CD4-positive, alpha-beta memory T cell (primary cell): ENCODE results near the gene CTNND2. TPM values are rescaled to one million over a fixed set of nuclear protein-coding genes. Genes with fewer than 3 reads are reported as not detected.

Source experiments
- CTCF ChIA-PET: fragments of 350-600 bp; sonication (Branson Sonifier 250); formaldehyde crosslinking; loops from one replicate; lab custom pipeline; 2021; ENCODE audit warnings: inconsistent platforms; ENCODE audit not compliant: partially characterized antibody; lab: Charles Lee
- POLR2A ChIA-PET: fragments of 350-600 bp; sonication (Branson Sonifier 250); formaldehyde crosslinking; loops from one replicate; lab custom pipeline; 2021; ENCODE audit not compliant: partially characterized antibody; lab: Charles Lee
- DNase-seq, 5 donors: peaks; one replicate each; pipeline versions ENCODE4 v3.0.0 to v3.0.0-alpha.2; 2020 to 2022; ENCODE audit warnings: mixed read lengths in 1 of 5
- H3K27ac ChIP-seq: one replicate; pipeline ENCODE4 v1.7.0; 2013; ENCODE audit warnings: low read depth, low read length
- H3K27me3 ChIP-seq: 2 replicates; pipeline ENCODE4 v1.7.0; 2013; ENCODE audit warnings: mild to moderate bottlenecking, low read length, moderate library complexity; ENCODE audit not compliant: insufficient read depth
- H3K36me3 ChIP-seq: 2 replicates; pipeline ENCODE4 v1.7.0; 2013; ENCODE audit warnings: mild to moderate bottlenecking, low read length, moderate library complexity; ENCODE audit not compliant: insufficient read depth
- H3K4me1 ChIP-seq: 2 replicates; pipeline ENCODE4 v1.7.0; 2013; ENCODE audit warnings: mild to moderate bottlenecking, low read length, moderate library complexity; ENCODE audit not compliant: insufficient read depth
- H3K4me3 ChIP-seq, 2 donors: one replicate each; pipeline ENCODE4 v1.7.0; 2013; ENCODE audit warnings: low read length in 2 of 2, mild to moderate bottlenecking in 1 of 2
- H3K9me3 ChIP-seq, 2 donors: one replicate each; pipeline ENCODE4 v1.7.0; 2013; ENCODE audit warnings: low read length in 2 of 2, control low read depth in 1 of 2; ENCODE audit not compliant: control insufficient read depth in 1 of 2
- H3K27ac Mint-ChIP-seq, 7 donors: one replicate each; pipeline ENCODE4 v1.8.0; 2020 to 2021; ENCODE audit warnings: mixed read lengths in 7 of 7, mild to moderate bottlenecking in 6 of 7, inconsistent platforms in 3 of 7, moderate library complexity in 3 of 7
- H3K27me3 Mint-ChIP-seq, 2 donors: one replicate each; pipeline ENCODE4 v1.8.0; 2020 to 2021; ENCODE audit warnings: mixed read lengths in 2 of 2
- H3K36me3 Mint-ChIP-seq, 2 donors: one replicate each; pipeline ENCODE4 v1.8.0; 2020 to 2021; ENCODE audit warnings: mixed read lengths in 2 of 2, inconsistent platforms in 1 of 2, mild to moderate bottlenecking in 1 of 2
- H3K4me1 Mint-ChIP-seq, 4 donors: one replicate each; pipeline ENCODE4 v1.8.0; 2020 to 2021; ENCODE audit warnings: mixed read lengths in 4 of 4, mild to moderate bottlenecking in 1 of 4
- H3K4me3 Mint-ChIP-seq, 8 donors: one replicate each; pipeline ENCODE4 v1.8.0; 2020 to 2021; ENCODE audit warnings: mixed read lengths in 8 of 8, mild to moderate bottlenecking in 7 of 8, moderate library complexity in 6 of 8, inconsistent platforms in 3 of 8
- H3K9me3 Mint-ChIP-seq, 8 donors: one replicate each; pipeline ENCODE4 v1.8.0; 2020 to 2021; ENCODE audit warnings: mixed read lengths in 8 of 8, mild to moderate bottlenecking in 5 of 8, inconsistent platforms in 3 of 8, moderate library complexity in 1 of 8
- intact Hi-C: fragments of 100-400 bp; cut with micrococcal nuclease; formaldehyde crosslinking; loops from one replicate; pipeline ENCODE4 v1.15.1; 2023
- polyA plus RNA-seq, 2 donors: library from polyadenylated mRNA; unstranded; fragments of 300-500 nt; fragmentation: Illumina TruSeq; gene quantifications; one replicate each; pipeline ENCODE4 v1.2.3, GENCODE V29; 2021
- total RNA-seq, 2 experiments: library from RNA; stranded (reverse); gene quantifications; one replicate each; pipeline ENCODE4 v1.2.3, GENCODE V29; 2021

CTNND2 gene
- total and polyA plus RNA-seq, 4 experiments from 2014 or later, result 0.65 TPM; not detected in 3

DNA sequence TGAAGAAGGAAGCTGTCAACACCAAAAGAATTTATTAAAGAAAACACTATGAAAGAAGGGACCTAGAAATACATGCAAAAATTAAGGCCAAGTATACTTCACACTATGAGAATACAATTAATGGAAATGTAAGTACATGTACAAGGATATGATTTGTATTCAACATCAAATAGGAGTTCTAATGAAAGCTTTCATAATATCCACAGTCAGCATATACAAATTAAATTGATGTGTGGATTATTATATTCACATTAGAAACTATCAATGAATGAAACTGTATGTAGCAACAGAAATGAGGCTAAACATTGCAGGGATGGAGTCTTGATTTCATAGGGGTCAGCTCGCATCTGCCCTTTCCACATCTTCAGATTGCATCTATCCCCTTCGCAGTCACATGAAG lies 401.5 kb downstream of the CTNND2 start:
- Mint-ChIP-seq H3K4me1 (no peaks in the 10 kb centered on the region), H3K4me3 (no peak overlapping the region), H3K27ac (no peak overlapping the region)

DNA sequence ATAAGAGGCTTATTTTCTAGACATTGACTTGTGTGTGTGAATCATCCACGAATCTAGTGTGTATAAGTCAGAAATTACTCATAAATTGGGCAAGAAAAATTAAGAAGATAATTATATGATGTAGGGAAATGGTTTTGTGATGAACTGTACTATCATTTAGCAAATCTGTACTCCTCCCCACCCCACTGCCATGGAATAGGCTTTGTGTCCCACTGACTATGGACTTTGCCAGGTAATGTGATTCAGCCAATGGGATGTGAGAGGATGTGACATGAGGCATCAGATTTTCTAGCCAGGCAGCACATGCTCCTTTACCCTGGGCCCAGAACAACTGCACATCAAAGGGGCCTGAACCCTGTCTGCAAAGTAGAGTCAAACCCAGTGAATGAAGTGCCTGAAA lies 406.6 kb downstream of the CTNND2 start:
- Histone ChIP-seq H3K27me3 (no peaks in the 10 kb centered on the region), H3K4me3 (no peak overlapping the region), H3K36me3 (no peaks in the 10 kb centered on the region), H3K9me3 (no peaks in the 10 kb centered on the region), H3K27ac (no peak overlapping the region), H3K4me1 (no peaks in the 10 kb centered on the region)
- H3K9me3 Mint-ChIP-seq, result peaks cover 0 to 2% (median 0%) of the 10 kb centered on the region in 8 donors
- H3K27me3 Mint-ChIP-seq, result no peaks in the 10 kb centered on the region
- ChIA-PET CTCF (no interaction called here), POLR2A (no interaction called here)
- H3K4me1 Mint-ChIP-seq, result no peaks in the 10 kb centered on the region
- intact Hi-C loops, result loop anchor here (10.0 kb wide), 1 partner anchor 633 kb away; no protein-coding TSS in a partner anchor
- no peak for DNase-seq
- no peaks in the 10 kb centered on the region for H3K36me3 Mint-ChIP-seq
- no peak overlapping the region for H3K4me3 Mint-ChIP-seq
- H3K27ac Mint-ChIP-seq, result no peak overlapping the region

More for the DNA sequence above, 401.5 kb downstream of the CTNND2 start:
- H3K27ac ChIP-seq, result no peak overlapping the region
- Mint-ChIP-seq H3K9me3 (peaks cover 0 to 2% (median 0%) of the 10 kb centered on the region in 8 donors), H3K36me3 (no peaks in the 10 kb centered on the region), H3K27me3 (no peaks in the 10 kb centered on the region)
- no peaks in the 10 kb centered on the region for H3K27me3 ChIP-seq
- ChIA-PET POLR2A (no interaction called here), CTCF (no interaction called here)
- H3K4me3 ChIP-seq, result no peak overlapping the region
- DNase-seq, result no peak
- no peaks in the 10 kb centered on the region for H3K36me3 ChIP-seq
- H3K9me3 ChIP-seq, result no peaks in the 10 kb centered on the region
- no peaks in the 10 kb centered on the region for H3K4me1 ChIP-seq
- intact Hi-C loops, result no loop called here

- no peak overlapping the region for H3K27ac ChIP-seq
- Mint-ChIP-seq H3K4me3 (no peak overlapping the region), H3K36me3 (no peaks in the 10 kb centered on the region), H3K27me3 (no peaks in the 10 kb centered on the region), H3K27ac (no peak overlapping the region), H3K4me1 (no peaks in the 10 kb centered on the region), H3K9me3 (no peaks in the 10 kb centered on the region)
- H3K9me3 ChIP-seq, result no peaks in the 10 kb centered on the region
- no peaks in the 10 kb centered on the region for H3K27me3 ChIP-seq
- H3K4me1 ChIP-seq, result no peaks in the 10 kb centered on the region
- no peak for DNase-seq
- CTCF ChIA-PET, result no interaction called here
- H3K36me3 ChIP-seq, result no peaks in the 10 kb centered on the region
- POLR2A ChIA-PET, result no interaction called here
- intact Hi-C loops, result loop anchor here (10.0 kb wide), 1 partner anchor 631 kb away; no protein-coding TSS in a partner anchor
- no peak overlapping the region for H3K4me3 ChIP-seq
Measured at GRCh38 chr5:11496137-11496719, 408.0 kb downstream of the CTNND2 start.

- Mint-ChIP-seq H3K9me3 (no peaks in the 10 kb centered on the region), H3K4me1 (no peaks in the 10 kb centered on the region), H3K27ac (no peak overlapping the region), H3K36me3 (no peaks in the 10 kb centered on the region), H3K4me3 (no peak overlapping the region), H3K27me3 (no peaks in the 10 kb centered on the region)
- Histone ChIP-seq H3K27me3 (no peaks in the 10 kb centered on the region), H3K36me3 (no peaks in the 10 kb centered on the region), H3K9me3 (no peaks in the 10 kb centered on the region), H3K27ac (no peak overlapping the region), H3K4me1 (no peaks in the 10 kb centered on the region), H3K4me3 (no peak overlapping the region)
- ChIA-PET POLR2A (no interaction called here), CTCF (no interaction called here)
- no peak for DNase-seq
- intact Hi-C loops, result loop anchor here (5.0 to 10.0 kb wide), 2 partner anchors 507 to 630 kb away; no protein-coding TSS in a partner anchor
Measured at GRCh38 chr5:11494340-11494739, 409.9 kb downstream of the CTNND2 start.

DNA sequence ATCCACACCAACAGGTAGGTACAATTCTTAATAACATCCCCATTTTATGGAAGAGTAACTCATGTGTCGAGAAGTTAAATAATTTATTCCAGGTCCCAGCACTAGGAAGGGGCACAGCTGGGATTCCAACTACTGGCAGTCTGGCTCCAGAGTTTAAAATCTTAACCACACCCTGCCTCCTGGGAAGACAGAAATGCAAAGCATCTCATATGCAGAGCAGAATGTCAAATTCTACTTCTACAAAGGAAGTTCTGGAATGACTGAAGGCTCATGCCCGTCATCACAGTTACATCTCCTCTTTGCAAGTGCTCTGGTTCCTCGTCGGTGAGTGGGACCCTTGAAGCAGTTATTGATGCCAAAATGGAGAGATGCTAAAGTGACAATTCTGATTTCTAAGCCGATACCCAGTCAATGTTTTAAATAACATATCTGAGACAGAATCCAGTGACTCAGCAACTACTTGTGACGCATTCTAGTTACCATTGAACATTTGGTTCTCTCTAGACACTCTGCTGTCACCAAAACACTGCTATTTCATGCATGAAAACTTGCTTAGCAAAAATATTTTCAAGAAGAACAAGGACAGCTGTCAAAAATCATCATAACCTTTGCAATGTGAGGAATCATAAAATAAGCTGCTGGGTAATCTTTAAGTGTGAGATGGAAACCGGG lies 412.7 kb downstream of the CTNND2 start:
- Mint-ChIP-seq H3K36me3 (no peaks in the 10 kb centered on the region), H3K27me3 (no peaks in the 10 kb centered on the region), H3K4me3 (no peak overlapping the region), H3K9me3 (no peaks in the 10 kb centered on the region), H3K27ac (no peak overlapping the region), H3K4me1 (no peaks in the 10 kb centered on the region)
- intact Hi-C loops, result loop anchor here (5.0 to 10.0 kb wide), 2 partner anchors 504 to 627 kb away; no protein-coding TSS in a partner anchor
- Histone ChIP-seq H3K36me3 (no peaks in the 10 kb centered on the region), H3K27me3 (no peaks in the 10 kb centered on the region), H3K4me3 (no peak overlapping the region), H3K4me1 (no peaks in the 10 kb centered on the region), H3K9me3 (no peaks in the 10 kb centered on the region), H3K27ac (no peak overlapping the region)
- ChIA-PET CTCF (no interaction called here), POLR2A (no interaction called here)
- no peak for DNase-seq

DNA sequence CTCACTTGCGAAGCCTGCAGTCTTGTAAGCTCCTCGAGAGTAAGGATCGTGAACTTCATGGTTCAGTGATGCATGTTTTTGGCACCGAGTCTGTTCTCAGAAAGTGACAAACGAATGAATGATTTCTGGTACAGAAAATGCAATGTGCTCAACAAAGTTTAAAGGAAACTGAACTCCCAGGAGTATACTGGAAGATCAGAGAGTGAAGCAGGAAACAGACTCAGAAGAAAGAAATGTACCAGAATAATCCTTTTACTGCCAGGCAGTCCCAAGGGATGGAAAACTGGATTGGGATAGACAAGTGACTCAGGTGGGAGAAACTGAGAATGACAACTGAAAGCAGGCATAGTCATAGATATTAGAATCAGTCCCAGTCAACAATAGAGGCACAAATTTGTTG lies 420.6 kb downstream of the CTNND2 start:
- intact Hi-C loops, result no loop called here
- peaks cover 0 to 7% of the 10 kb centered on the region in 2 donors for H3K27me3 Mint-ChIP-seq
- Histone ChIP-seq H3K4me1 (no peaks in the 10 kb centered on the region), H3K27ac (no peak overlapping the region), H3K4me3 (no peak overlapping the region), H3K36me3 (no peaks in the 10 kb centered on the region), H3K9me3 (no peaks in the 10 kb centered on the region), H3K27me3 (no peaks in the 10 kb centered on the region)
- no peak overlapping the region for H3K4me3 Mint-ChIP-seq
- no peak overlapping the region for H3K27ac Mint-ChIP-seq
- CTCF ChIA-PET, result no interaction called here
- H3K9me3 Mint-ChIP-seq, result peaks cover 0 to 7% (median 0%) of the 10 kb centered on the region in 8 donors
- no peaks in the 10 kb centered on the region for H3K4me1 Mint-ChIP-seq
- no peaks in the 10 kb centered on the region for H3K36me3 Mint-ChIP-seq
- POLR2A ChIA-PET, result no interaction called here
- DNase-seq, result no peak

GRCh38 chr5:11482011-11482410 lies 422.2 kb downstream of the CTNND2 start:
- intact Hi-C loops, result no loop called here
- peaks cover 0 to 7% of the 10 kb centered on the region in 2 donors for H3K27me3 Mint-ChIP-seq
- no peaks in the 10 kb centered on the region for H3K36me3 Mint-ChIP-seq
- no peak overlapping the region for H3K27ac Mint-ChIP-seq
- H3K9me3 ChIP-seq, result no peaks in the 10 kb centered on the region
- H3K4me1 Mint-ChIP-seq, result no peaks in the 10 kb centered on the region
- no peak overlapping the region for H3K4me3 ChIP-seq
- H3K36me3 ChIP-seq, result no peaks in the 10 kb centered on the region
- no peak overlapping the region for H3K4me3 Mint-ChIP-seq
- no peak for DNase-seq
- peaks cover 0 to 7% (median 0%) of the 10 kb centered on the region in 8 donors for H3K9me3 Mint-ChIP-seq
- H3K4me1 ChIP-seq, result no peaks in the 10 kb centered on the region
- CTCF ChIA-PET, result interaction anchor here (0.6 kb wide), 1 partner anchor 41 kb away, joined by 3 read pairs; no protein-coding TSS in a partner anchor
- no peak overlapping the region for H3K27ac ChIP-seq
- POLR2A ChIA-PET, result no interaction called here
- H3K27me3 ChIP-seq, result no peaks in the 10 kb centered on the region
